ENCODE results near the gene BTG2.
"Not testable (repeated sequence)": the region's sequence is repeated elsewhere in the genome, so short reads cannot be mapped to it uniquely, and the experiment has no call there.

Gene BTG2

GRCh38 chr1:203291201-203292096 is 13.9 kb upstream of the BTG2 start:
- DNase-seq (ENCODE audit: low read depth in 1 of 2, low spot score in 1 of 2) = no peak

- DNase-seq (ENCODE audit: low read depth in 1 of 2, low spot score in 1 of 2) = no peak
These were observed 9.5 kb upstream of the BTG2 start for GRCh38 chr1:203295796-203296195.

- no peak for DNase-seq (ENCODE audit: low read depth in 1 of 2, low spot score in 1 of 2)
These were observed 8.8 kb upstream of the BTG2 start for GRCh38 chr1:203296460-203297073.

- DNase-seq (ENCODE audit: low read depth in 1 of 2, low spot score in 1 of 2) = no peak
These were observed 6.2 kb upstream of the BTG2 start for GRCh38 chr1:203299169-203299568.

GRCh38 chr1:203299719-203300429 is 5.4 kb upstream of the BTG2 start:
- DNase-seq (ENCODE audit: low read depth in 1 of 2, low spot score in 1 of 2) = not testable (repeated sequence)

- no peak for DNase-seq (ENCODE audit: low read depth in 1 of 2, low spot score in 1 of 2)
These were observed 4.6 kb upstream of the BTG2 start for GRCh38 chr1:203300441-203301330.

- no peak for DNase-seq (ENCODE audit: low read depth in 1 of 2, low spot score in 1 of 2)
These were observed 4.0 kb upstream of the BTG2 start for GRCh38 chr1:203301331-203301668.

- no peak for DNase-seq (ENCODE audit: low read depth in 1 of 2, low spot score in 1 of 2)
These were observed 2.9 kb upstream of the BTG2 start for GRCh38 chr1:203302456-203302855.

GRCh38 chr1:203302894-203303293 is 2.4 kb upstream of the BTG2 start:
- DNase-seq (ENCODE audit: low read depth in 1 of 2, low spot score in 1 of 2) = no peak

- DNase-seq (ENCODE audit: low read depth in 1 of 2, low spot score in 1 of 2) = no peak
These were observed 864 bp upstream of the BTG2 start for GRCh38 chr1:203304391-203304918.

- no peak for DNase-seq (ENCODE audit: low read depth in 1 of 2, low spot score in 1 of 2)
These were observed 430 bp downstream of the BTG2 start for GRCh38 chr1:203305809-203306088.

GRCh38 chr1:203306089-203306964 is 1.0 kb downstream of the BTG2 start:
- DNase-seq (ENCODE audit: low read depth in 1 of 2, low spot score in 1 of 2) = no peak

GRCh38 chr1:203306965-203307541 is 1.7 kb downstream of the BTG2 start:
- DNase-seq (ENCODE audit: low read depth in 1 of 2, low spot score in 1 of 2) = no peak

GRCh38 chr1:203307641-203308126 is 2.4 kb downstream of the BTG2 start:
- no peak for DNase-seq (ENCODE audit: low read depth in 1 of 2, low spot score in 1 of 2)

GRCh38 chr1:203308328-203308922 is 3.1 kb downstream of the BTG2 start:
- DNase-seq (ENCODE audit: low read depth in 1 of 2, low spot score in 1 of 2) = no peak

GRCh38 chr1:203308923-203309331 is 3.6 kb downstream of the BTG2 start:
- DNase-seq (ENCODE audit: low read depth in 1 of 2, low spot score in 1 of 2) = no peak

GRCh38 chr1:203311368-203312301 is 6.3 kb downstream of the BTG2 start:
- no peak for DNase-seq (ENCODE audit: low read depth in 1 of 2, low spot score in 1 of 2)

All from activated T-helper 1 cell treated with anti-CD3 and anti-CD28 coated beads, Interleukin-2, amount 50 U/mL, for 16 hours (primary cell).